Progenitor cell of endocrine pancreas (in vitro differentiated cells): ENCODE data around the gene CCDC88B. TPM values are rescaled to one million over a fixed set of nuclear protein-coding genes. Genes with fewer than 3 reads are reported as not detected.
A peak's percentile ranks its signal among the peaks of the same experiment; 100 is the strongest.
"Not testable (repeated sequence)": the region's sequence is repeated elsewhere in the genome, so short reads cannot be mapped to it uniquely, and the experiment has no call there.

Experiments used
- DNase-seq: peaks from one replicate; pipeline ENCODE4 v3.0.0; 2021; ENCODE audit warnings: low spot score; ENCODE audit not compliant: unreplicated experiment
- H3K27ac Mint-ChIP-seq: 2 replicates; pipeline ENCODE4 v1.8.0; 2021; ENCODE audit warnings: mild to moderate bottlenecking, moderate library complexity, mixed read lengths
- H3K27me3 Mint-ChIP-seq: 2 replicates; pipeline ENCODE4 v1.8.0; 2021; ENCODE audit warnings: mixed read lengths
- H3K36me3 Mint-ChIP-seq: 2 replicates; pipeline ENCODE4 v1.8.0; 2022; ENCODE audit warnings: mixed read lengths; ENCODE audit not compliant: insufficient read depth
- H3K4me1 Mint-ChIP-seq: 2 replicates; pipeline ENCODE4 v1.8.0; 2021; ENCODE audit warnings: low read depth, mixed read lengths
- H3K4me3 Mint-ChIP-seq: 2 replicates; pipeline ENCODE4 v1.8.0; 2021; ENCODE audit warnings: low read depth, mild to moderate bottlenecking, moderate library complexity, mixed read lengths
- H3K9me3 Mint-ChIP-seq: 2 replicates; pipeline ENCODE4 v1.8.0; 2021; ENCODE audit warnings: low read depth, mixed read lengths
- total RNA-seq: library from RNA; stranded (reverse); gene quantifications from 2 replicates; pipeline ENCODE4 v1.2.1, GENCODE V29; 2021
- TF ChIP-seq, protein P1 (sequence below): fragments of 200-600 bp; sonication (generic); IDR thresholded peaks from one replicate; pipeline ENCODE4 v1.5.0; 2021; ENCODE audit warnings: antibody characterized with exemption, mild to moderate bottlenecking; ENCODE audit not compliant: unreplicated experiment

Gene CCDC88B
- total RNA-seq, 1 donor from 2014 or later, result 4.3 TPM

DNA sequence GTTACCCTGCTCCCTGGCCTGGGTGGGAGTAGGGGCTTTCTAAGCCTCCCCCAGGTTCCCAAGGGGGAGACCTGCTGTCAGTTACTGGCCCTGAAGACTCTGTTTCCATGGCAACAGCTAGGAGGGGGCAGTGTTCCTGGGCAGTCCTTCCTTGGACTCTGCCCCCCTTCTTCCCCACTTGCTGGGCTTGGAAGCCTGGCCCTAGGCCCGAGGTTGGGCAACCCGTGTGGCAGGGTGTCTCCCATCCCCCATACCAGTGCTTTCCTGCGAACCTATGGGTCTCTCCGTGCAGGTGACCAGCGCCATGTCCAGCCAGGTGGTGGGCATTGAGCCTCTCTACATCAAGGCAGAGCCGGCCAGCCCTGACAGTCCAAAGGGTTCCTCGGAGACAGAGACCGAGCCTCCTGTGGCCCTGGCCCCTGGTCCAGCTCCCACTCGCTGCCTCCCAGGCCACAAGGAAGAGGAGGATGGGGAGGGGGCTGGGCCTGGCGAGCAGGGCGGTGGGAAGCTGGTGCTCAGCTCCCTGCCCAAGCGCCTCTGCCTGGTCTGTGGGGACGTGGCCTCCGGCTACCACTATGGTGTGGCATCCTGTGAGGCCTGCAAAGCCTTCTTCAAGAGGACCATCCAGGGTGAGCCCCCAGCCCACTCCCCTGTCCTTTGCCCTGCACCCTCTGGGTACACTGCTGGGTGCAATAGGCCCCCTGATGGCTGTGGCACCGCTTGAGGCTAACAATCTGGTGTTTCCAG lies 33.0 kb upstream of the CCDC88B start:
- TF ChIP-seq, protein P1, sequence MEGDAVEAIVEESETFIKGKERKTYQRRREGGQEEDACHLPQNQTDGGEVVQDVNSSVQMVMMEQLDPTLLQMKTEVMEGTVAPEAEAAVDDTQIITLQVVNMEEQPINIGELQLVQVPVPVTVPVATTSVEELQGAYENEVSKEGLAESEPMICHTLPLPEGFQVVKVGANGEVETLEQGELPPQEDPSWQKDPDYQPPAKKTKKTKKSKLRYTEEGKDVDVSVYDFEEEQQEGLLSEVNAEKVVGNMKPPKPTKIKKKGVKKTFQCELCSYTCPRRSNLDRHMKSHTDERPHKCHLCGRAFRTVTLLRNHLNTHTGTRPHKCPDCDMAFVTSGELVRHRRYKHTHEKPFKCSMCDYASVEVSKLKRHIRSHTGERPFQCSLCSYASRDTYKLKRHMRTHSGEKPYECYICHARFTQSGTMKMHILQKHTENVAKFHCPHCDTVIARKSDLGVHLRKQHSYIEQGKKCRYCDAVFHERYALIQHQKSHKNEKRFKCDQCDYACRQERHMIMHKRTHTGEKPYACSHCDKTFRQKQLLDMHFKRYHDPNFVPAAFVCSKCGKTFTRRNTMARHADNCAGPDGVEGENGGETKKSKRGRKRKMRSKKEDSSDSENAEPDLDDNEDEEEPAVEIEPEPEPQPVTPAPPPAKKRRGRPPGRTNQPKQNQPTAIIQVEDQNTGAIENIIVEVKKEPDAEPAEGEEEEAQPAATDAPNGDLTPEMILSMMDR, result no peak
- Mint-ChIP-seq H3K27ac (peak overlapping the region; percentile 96), H3K4me1 (peaks cover 9% of the 10 kb centered on the region), H3K9me3 (no peaks in the 10 kb centered on the region), H3K36me3 (no peaks in the 10 kb centered on the region), H3K4me3 (peak overlapping the region; percentile 94), H3K27me3 (peaks cover 3% of the 10 kb centered on the region)
- no peak for DNase-seq

DNA sequence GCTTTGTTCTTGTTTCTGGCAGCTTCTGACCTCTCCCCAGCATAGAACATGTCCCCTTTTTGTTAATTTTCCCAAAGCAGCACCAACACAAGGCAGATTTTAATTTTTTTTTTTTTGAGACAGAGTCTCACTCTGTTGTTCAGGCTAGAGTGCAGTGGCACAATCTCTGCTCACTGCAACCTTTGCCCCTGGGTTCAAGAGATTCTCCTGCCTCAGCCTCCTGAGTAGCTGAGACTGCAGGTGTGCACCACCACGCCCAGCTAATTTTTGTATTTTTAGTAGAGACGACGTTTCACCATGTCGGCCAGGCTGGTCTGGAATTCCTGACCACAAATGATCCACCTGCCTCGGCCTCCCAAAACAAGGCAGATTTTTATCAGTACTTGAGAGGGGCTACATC lies 32.2 kb upstream of the CCDC88B start:
- not testable (repeated sequence) for H3K4me1 Mint-ChIP-seq, H3K27me3 Mint-ChIP-seq, H3K4me3 Mint-ChIP-seq, H3K9me3 Mint-ChIP-seq, H3K36me3 Mint-ChIP-seq, H3K27ac Mint-ChIP-seq, DNase-seq

DNA sequence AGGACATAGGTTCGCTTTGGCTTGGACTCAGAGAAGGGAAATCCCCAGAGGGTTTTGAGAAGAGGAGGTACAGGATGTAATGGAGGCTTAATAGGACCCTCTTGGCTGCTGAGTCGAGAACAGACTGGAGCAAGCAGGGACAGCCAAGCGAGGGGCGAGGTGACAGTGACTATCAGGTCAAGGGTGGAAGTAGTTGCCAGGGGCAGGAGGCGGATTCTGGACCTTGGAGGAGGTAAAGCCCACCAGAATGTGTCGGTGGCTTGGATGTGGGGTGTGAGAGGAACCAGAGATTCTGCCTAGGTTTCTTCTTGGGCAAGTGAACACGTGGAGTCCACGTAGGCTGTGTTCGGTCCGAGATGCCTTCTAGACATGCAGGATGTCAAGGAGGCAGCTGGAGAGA lies 27.1 kb upstream of the CCDC88B start:
- peaks cover 5% of the 10 kb centered on the region for H3K36me3 Mint-ChIP-seq
- TF ChIP-seq, protein P1, result no peak

DNA sequence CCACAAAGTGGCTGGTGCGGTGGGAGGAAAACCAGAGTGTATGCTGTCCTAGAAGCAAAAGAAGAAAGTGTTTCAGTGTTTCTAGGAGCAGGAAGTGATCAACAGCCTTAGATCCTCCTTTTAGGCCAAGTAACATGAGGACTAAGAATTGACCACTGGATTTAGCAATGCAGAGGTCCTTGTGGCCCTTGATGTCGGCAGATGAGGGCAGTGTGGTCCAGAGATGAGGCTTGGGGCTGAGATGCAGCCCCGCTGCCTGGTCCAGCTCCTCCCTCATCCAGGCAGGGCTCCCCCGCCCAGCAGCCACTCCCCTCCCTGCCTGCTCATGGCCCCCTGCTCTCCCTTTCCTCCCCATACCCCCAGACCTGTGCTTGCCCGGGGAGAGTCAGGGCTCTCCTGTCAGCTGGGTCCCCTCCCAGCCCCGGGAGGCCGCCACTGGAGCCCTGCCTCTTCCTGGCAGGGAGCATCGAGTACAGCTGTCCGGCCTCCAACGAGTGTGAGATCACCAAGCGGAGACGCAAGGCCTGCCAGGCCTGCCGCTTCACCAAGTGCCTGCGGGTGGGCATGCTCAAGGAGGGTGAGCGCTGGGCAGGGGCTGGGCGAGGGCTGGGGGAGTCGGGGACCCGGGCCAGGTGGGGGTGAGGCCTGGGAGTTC lies 26.4 kb upstream of the CCDC88B start:
- Mint-ChIP-seq H3K4me3 (no peak overlapping the region), H3K9me3 (no peaks in the 10 kb centered on the region), H3K27me3 (no peaks in the 10 kb centered on the region), H3K36me3 (peaks cover 5% of the 10 kb centered on the region), H3K4me1 (peaks cover 6% of the 10 kb centered on the region), H3K27ac (peak overlapping the region; percentile 11)
- TF ChIP-seq, protein P1, result no peak
- DNase-seq, result no peak

More for the DNA sequence above, 27.1 kb upstream of the CCDC88B start:
- Mint-ChIP-seq H3K4me1 (peaks cover 6% of the 10 kb centered on the region), H3K27me3 (no peaks in the 10 kb centered on the region), H3K9me3 (no peaks in the 10 kb centered on the region), H3K27ac (peak overlapping the region; percentile 23), H3K4me3 (no peak overlapping the region)
- DNase-seq, result no peak

DNA sequence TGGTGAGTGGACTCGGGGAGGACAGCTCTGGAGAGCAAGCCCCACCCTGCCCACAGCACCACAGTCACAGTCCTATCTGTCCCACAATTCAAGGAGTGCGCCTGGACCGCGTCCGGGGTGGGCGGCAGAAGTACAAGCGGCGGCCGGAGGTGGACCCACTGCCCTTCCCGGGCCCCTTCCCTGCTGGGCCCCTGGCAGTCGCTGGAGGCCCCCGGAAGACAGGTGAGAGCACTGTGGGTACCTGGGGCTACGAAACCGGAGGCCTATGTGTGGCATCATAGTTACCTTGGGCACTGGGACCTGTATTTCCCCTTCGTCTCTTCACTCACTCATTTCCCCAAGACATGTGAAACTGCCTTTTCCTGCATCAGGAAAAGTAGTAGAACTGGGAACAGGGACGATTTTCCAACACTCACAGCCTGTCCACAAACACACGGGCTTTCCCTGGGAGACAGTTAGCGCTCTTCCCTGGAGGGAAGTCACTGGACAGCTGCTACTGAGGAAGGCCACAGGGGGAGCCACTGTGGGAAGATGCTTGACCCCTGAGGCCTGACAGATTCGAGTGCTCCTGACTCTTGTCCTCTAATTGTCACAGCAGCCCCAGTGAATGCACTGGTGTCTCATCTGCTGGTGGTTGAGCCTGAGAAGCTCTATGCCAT lies 25.7 kb upstream of the CCDC88B start:
- Mint-ChIP-seq H3K9me3 (no peaks in the 10 kb centered on the region), H3K4me1 (peaks cover 11% of the 10 kb centered on the region), H3K27me3 (no peaks in the 10 kb centered on the region), H3K4me3 (no peak overlapping the region), H3K36me3 (peaks cover 5% of the 10 kb centered on the region), H3K27ac (no peak overlapping the region)
- TF ChIP-seq, protein P1, result no peak
- no peak for DNase-seq
